Measurements from ENCODE around the gene AGTPBP1.

- TF ChIP-seq CTCF (conservative IDR thresholded peaks at IDR 0.05; ENCODE audit: low read length) (no peak), EZH2phosphoT487 (IDR thresholded peaks at IDR 0.05; ENCODE audit: borderline replicate concordance, low read depth, low read length) (no peak)
Measured at GRCh38 chr9:85744480-85744879, 2.7 kb upstream of the AGTPBP1 start.
